ENCODE measurements around the gene IRF2.

IRF2 gene

GRCh38 chr4:184475096-184475461, 729 bp upstream of the IRF2 start:
- FAIRE-seq (peak; percentile 84), DNase-seq (ENCODE audit: insufficient read length, low spot score) (peak; percentile 24)

GRCh38 chr4:184473499-184474262, 669 bp downstream of the IRF2 start:
- DNase-seq (ENCODE audit: insufficient read length, low spot score) (peak; percentile 55), FAIRE-seq (no peak)

DNA sequence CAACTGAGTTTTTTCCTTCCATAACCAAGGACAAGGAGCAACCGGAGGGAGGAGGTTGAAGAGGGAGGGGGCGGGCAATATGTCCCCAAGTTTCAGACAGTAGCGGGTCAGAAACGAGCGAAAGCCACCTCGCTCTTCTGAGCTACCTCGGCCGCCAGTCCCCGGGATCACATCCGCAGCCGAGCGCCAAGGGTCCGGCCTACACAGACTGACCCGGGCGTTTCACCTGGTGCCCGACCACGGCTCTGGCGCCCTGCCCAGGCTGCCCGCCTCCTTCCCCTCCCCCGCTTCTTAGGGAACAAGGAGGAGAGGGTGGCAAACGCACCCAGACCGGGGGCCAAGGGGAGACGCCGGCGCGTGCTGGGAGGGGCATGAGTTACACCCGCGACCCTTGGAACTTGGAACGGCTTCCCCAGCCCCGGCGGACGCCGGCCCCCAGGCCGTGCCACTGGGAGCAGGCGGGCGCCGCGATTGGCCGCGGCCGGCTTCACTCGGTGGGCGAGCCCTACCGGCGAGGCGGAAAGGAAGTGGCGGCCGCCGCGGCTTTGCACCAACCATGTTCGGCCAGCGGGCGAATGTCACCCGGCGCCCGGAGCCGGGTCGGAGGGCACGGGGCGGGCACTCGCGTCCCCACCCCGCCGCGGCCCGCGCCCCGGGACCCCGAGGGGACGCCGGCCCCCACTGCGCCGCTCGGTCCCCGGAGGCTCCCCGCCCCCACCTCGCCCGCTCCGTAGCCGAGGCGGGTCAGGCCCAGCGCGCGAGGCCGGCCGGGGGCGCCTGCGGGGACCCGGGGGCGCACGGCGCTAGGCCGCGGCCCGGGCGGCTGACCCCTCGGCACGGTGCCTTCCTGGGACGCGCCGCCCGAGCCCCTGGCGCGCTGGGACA, 1.5 kb downstream of the IRF2 start:
- DNase-seq (ENCODE audit: insufficient read length, low spot score) (no peak), FAIRE-seq (no peak)

DNA sequence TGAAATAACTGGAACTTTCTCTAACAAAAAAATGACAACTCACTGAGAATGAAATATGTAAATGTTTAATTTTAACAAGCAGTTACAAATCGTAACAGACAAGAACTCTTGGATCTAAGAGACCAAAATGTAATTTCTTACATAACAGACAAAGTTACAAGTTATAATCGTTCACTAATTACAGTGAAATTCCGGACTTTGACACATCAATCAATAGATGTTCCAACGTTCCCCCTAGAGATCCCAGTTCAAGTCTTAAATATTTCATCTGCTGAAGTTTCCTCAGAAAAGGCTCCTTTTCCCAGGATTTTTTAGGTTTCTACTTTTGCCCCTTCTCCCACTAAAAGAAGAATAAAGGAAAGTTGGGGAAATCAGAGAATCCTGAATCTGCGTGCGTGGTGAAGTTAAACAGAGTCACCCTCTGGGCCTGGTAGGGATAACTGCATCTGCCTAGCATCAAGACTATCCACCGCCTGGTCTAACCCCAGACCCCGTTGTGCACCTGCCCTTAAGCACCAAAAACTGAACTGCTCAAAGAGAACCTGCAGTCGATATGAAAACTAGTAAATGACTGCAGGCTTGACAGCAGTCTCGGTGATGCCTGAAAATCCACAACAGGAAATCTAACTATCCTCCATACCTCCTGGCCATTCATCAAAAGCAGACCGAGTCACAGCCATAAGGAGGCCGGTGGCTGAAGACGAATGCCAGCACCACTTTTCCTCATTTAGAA, 2.3 kb downstream of the IRF2 start:
- FAIRE-seq (peak; percentile 86), DNase-seq (ENCODE audit: insufficient read length, low spot score) (peak; percentile 30)

- DNase-seq (ENCODE audit: insufficient read length, low spot score) = no peak
- FAIRE-seq = peak; percentile 31
Measured at GRCh38 chr4:184470785-184471110, 3.6 kb downstream of the IRF2 start.

DNA sequence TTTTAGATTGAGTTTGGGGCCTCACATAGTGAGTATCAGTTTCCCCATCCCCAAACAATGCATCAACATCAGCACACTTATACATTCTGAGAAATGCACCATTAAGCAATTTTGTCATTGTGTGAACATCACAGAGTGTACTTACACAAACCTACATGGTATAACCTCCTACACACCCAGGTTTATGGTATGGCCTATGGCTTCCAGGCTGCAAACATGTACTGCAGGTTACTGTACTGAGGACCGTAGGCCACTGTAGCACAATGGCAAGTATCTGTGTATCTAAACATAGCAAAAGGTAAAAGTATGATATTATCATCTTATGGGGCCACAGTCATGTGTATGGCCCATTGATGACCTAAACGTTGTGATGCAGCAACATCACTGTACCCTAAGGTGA, 7.7 kb downstream of the IRF2 start:
- DNase-seq (ENCODE audit: insufficient read length, low spot score) = no peak
- no peak for FAIRE-seq

DNA sequence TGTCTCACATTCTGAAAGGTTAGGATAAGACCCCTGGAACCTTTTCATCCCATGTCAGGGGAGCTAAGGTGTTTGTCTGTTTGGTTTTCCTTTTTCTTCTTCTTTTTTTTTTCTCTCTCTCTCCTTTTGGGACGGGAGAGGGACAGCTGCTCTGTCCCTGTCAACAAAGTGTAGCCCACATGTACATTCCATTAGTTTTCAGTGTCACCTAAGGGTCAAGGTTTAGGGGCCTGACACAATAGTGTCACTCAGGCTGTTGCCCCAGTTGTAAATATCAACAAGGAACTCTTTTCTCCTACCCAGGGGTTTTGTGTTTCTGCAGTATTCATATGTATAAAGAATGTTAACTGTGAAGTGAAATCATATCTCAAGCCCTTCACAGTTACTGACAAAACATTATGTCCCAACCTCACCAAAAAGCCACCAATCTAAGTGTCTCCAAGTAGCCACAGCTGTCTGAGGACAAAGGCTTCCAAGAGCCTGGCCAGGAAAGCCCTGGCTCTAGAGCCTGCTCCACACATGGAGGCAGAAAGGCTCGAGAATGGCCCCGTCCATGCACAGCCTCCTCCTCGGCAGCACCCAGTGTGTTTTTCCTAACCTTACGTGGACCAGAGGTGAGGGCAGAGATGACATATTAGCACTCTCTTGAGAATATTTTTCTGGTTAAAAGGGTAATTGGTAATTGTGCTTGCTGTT, 9.4 kb downstream of the IRF2 start:
- FAIRE-seq (no peak), DNase-seq (ENCODE audit: insufficient read length, low spot score) (no peak)

DNA sequence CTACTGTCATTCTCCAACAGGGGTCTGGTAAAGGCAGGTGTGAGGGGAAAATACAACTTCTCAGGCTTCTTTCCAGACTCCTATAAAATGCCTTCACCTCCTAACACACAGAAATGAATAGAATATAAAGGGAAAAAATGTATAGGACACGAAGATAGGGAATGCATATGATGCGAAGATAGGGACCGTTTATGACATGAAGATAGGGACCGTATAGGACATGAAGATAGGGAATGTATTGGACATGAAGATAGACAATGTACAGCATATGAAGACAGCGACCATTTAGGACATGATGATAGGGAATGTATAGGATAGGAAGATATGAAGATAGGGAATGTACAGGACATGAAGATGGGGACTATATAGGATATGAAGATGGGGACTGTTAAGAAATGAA, 10.5 kb downstream of the IRF2 start:
- FAIRE-seq = no peak
- DNase-seq (ENCODE audit: insufficient read length, low spot score) = no peak

- no peak for DNase-seq (ENCODE audit: insufficient read length, low spot score)
- FAIRE-seq = peak; percentile 49
Measured at GRCh38 chr4:184463158-184463557, 11.2 kb downstream of the IRF2 start.

DNA sequence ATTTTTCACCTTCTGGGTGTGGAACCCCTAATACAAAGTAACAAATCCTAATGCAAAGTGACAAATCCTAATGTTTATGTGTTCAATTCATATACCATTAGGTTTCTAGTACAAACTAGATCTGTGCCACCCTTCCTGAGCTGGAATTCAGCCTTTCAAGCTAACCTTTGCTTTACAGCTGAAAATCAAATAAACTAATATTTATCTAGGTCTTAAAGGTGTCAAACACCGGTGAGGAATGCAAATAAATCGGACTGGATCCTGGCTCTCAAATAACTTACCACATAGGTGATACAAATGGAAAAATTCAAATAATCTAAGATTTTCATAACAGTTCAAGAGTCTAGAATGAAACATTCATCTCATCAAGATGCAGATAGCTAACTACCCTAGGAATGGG, 11.6 kb downstream of the IRF2 start:
- DNase-seq (ENCODE audit: insufficient read length, low spot score) (no peak), FAIRE-seq (peak; percentile 69)

GRCh38 chr4:184461711-184462441, 12.5 kb downstream of the IRF2 start:
- DNase-seq (ENCODE audit: insufficient read length, low spot score) (no peak), FAIRE-seq (peak; percentile 59)

GRCh38 chr4:184460499-184461285, 13.7 kb downstream of the IRF2 start:
- DNase-seq (ENCODE audit: insufficient read length, low spot score) (no peak), FAIRE-seq (no peak)

- peak; percentile 62 for FAIRE-seq
Measured at GRCh38 chr4:184459413-184459812, 14.9 kb downstream of the IRF2 start.

DNA sequence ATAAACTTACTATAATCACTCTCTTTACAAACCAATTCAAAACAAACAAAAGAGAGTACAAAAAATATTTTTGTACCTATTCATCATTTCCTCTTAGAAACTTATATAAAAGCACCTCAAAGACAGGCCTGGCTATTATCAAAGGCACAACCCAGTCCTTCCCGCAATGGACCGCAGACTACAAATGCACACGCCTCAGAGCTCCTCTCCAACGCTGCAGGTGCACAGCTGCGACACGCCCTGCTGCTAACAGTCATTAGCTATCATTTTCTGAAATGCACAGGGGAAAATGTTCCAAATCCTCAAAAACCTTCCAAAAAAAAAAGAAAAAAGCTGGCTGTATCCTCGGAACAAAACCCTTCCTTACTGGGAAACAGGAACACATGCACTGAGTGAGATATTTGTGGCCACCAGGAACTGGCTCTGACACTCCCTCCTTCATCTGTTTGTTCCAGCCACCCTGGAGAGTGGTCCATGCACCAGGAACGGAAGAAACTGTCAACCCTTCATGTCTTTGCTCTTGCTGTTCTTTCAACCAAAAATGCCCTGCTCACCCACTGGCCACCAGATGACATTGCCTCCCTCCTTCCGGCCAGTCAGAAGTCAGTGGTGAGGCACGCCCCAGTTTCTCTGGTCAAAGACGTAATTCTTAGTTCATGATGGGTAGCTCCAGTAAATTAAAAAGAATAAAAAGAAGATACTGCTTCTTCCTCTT, 16.7 kb downstream of the IRF2 start:
- DNase-seq (ENCODE audit: insufficient read length, low spot score) = no peak
- peak; percentile 58 for FAIRE-seq

More at GRCh38 chr4:184459413-184459812, 14.9 kb downstream of the IRF2 start:
- DNase-seq (ENCODE audit: insufficient read length, low spot score) = no peak

DNA sequence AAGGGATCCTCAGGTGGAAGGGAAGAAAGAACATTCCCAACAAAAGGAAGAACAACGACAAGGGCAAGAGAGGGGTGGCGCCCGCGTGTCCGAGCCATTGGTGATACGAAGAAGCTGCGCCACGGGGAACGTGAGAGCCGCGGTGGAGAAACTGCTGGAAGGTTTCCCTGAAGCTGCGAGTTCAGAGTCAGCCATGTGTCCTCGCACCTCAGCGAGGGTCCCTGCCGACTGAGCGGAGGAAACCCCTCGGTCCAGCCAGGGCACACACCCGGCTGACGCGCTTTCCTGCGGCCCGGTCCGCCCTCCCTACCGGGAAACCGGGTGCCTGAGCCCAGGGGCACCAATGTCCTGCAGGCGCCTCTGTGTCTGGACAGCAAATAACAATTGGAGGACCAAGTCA, 18.0 kb downstream of the IRF2 start:
- DNase-seq (ENCODE audit: insufficient read length, low spot score) = no peak
- FAIRE-seq = no peak

GRCh38 chr4:184455299-184455698, 19.1 kb downstream of the IRF2 start:
- DNase-seq (ENCODE audit: insufficient read length, low spot score) (no peak), FAIRE-seq (no peak)

DNA sequence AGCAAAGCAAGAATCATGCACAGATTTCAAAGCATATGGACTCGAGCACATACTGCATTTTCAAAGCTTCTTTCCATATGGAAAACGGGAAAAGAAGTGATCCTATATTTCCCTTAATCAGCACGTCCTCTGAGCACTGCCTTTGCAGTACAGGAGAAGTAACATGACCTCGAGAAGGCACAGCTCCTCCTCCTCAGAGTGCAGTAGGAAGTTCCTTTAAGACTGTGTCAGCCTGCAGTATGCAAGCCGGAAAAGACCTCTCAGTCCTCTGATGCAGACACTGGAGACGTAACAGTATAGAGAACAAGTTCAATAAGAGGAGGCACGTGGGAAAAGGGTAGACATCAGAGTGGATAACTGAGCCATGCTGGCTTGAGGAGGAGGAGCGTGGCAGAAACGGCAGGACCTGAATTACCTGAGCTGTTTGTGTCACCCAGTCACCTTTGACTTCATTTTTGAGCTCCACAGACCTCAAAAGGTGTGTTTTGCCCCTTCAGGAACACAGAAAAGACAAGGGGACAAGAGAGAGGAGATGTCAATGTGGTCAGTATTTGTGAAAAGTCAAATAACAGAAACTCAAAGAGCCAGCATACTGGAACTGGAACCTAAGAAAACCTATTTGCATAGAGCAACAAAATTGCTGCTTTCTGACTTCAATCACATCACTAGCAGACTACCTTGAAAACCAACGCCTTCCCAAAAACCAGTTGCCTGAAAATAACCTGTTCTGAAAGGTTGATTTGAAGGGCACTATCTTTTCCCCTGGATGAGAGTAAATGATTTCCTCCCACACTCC, 20.8 kb downstream of the IRF2 start:
- DNase-seq (ENCODE audit: insufficient read length, low spot score) = peak; percentile 51
- FAIRE-seq = peak; percentile 98

- DNase-seq (ENCODE audit: insufficient read length, low spot score) = no peak
- FAIRE-seq = no peak
Measured at GRCh38 chr4:184452740-184453139, 21.6 kb downstream of the IRF2 start.

Measured in GM19239 (cell line).